ENCODE measurements around the gene MARCHF2. TPM values are rescaled to one million over a fixed set of nuclear protein-coding genes. Genes with fewer than 3 reads are reported as not detected.

MARCHF2 gene
- polyA plus RNA-seq, 3 donors = 47.8 to 117 (median 90.8) TPM

- Histone ChIP-seq H3K4me2 (replicated peaks; ENCODE audit: extremely low read depth, low read length, poor library complexity, severe bottlenecking) (peak within 1 kb of the TSS; percentile 6), H3K36me3 (replicated peaks in 1 of 2; ENCODE audit: control insufficient read depth in 1 of 2, insufficient read depth in 2 of 2, low read length in 2 of 2) (no peaks in the 10 kb centered on the region), H3K27ac (ENCODE audit: low read depth in 1 of 2, low read length in 2 of 2) (no peak within 1 kb of the TSS), H3K4me3 (replicated peaks in 1 of 3; ENCODE audit: low read depth in 2 of 3, low read length in 3 of 3) (no peak within 1 kb of the TSS), H2AFZ (ENCODE audit: insufficient read depth, low read depth, low read length, poor library complexity, severe bottlenecking) (no peak within 1 kb of the TSS), H3K27me3 (ENCODE audit: control insufficient read depth in 2 of 2, insufficient read depth in 2 of 2, low read length in 2 of 2) (peaks cover 12 to 58% of the 10 kb centered on the region in 2 donors), H4K20me1 (ENCODE audit: insufficient read depth, low read length) (no peaks in the 10 kb centered on the region), H3K9ac (ENCODE audit: insufficient read depth, low read length, poor library complexity, severe bottlenecking) (no peak within 1 kb of the TSS), H3K9me3 (replicated peaks in 1 of 2; ENCODE audit: control insufficient read depth in 1 of 2, insufficient read depth in 1 of 2, low read length in 2 of 2) (peaks cover 0 to 13% of the 10 kb centered on the region in 2 donors), H3K4me1 (ENCODE audit: control insufficient read depth in 1 of 2, insufficient read depth in 2 of 2, low read length in 2 of 2) (peaks cover 15 to 17% of the 10 kb centered on the region in 2 donors), H3K79me2 (ENCODE audit: insufficient read depth, low read length) (no peaks in the 10 kb centered on the region)
- Mint-ChIP-seq H3K36me3 (peaks cover 0 to 1% of the 10 kb centered on the region in 2 donors), H3K4me3 (peak within 1 kb of the TSS; percentile 37 to 81), H3K27ac (peak within 1 kb of the TSS in 2 of 7 donors; percentile 32 to 81), H3K9me3 (peaks cover 0 to 13% (median 4%) of the 10 kb centered on the region in 7 donors), H3K4me1 (peaks cover 31% of the 10 kb centered on the region), H3K27me3 (ENCODE audit: low read depth in 3 of 3) (peaks cover 69 to 87% (median 80%) of the 10 kb centered on the region in 3 donors)
- no peak for DNase-seq
- TF ChIP-seq CTCF (IDR thresholded peaks at IDR 0.05) = no peak
- intact Hi-C loops (cut with micrococcal nuclease) = no loop called here
- WGBS (ENCODE audit: insufficient coverage) = 3% methylated on average over 62 of the region's 81 CpGs
Observed at GRCh38 chr19:8363803-8364771, 49.0 kb upstream of the MARCHF2 start, which contains the start of gene ANGPTL4. Gene ANGPTL4, plus strand, starts transcription at chr19:8364155. Its CDS starts 167 bp downstream, at chr19:8364322.

- peaks cover 67 to 79% (median 69%) of the 10 kb centered on the region in 3 donors for H3K27me3 Mint-ChIP-seq (ENCODE audit: low read depth in 3 of 3)
- intact Hi-C loops (cut with micrococcal nuclease) = no loop called here
- Histone ChIP-seq H3K9ac (ENCODE audit: insufficient read depth, low read length, poor library complexity, severe bottlenecking) (no peak overlapping the region), H3K4me1 (ENCODE audit: control insufficient read depth in 1 of 2, insufficient read depth in 2 of 2, low read length in 2 of 2) (peaks cover 15 to 17% of the 10 kb centered on the region in 2 donors), H4K20me1 (ENCODE audit: insufficient read depth, low read length) (no peaks in the 10 kb centered on the region), H2AFZ (ENCODE audit: insufficient read depth, low read depth, low read length, poor library complexity, severe bottlenecking) (no peak overlapping the region), H3K79me2 (ENCODE audit: insufficient read depth, low read length) (no peaks in the 10 kb centered on the region), H3K9me3 (replicated peaks in 1 of 2; ENCODE audit: control insufficient read depth in 1 of 2, insufficient read depth in 1 of 2, low read length in 2 of 2) (peaks cover 0 to 13% of the 10 kb centered on the region in 2 donors), H3K27me3 (ENCODE audit: control insufficient read depth in 2 of 2, insufficient read depth in 2 of 2, low read length in 2 of 2) (peaks cover 12 to 58% of the 10 kb centered on the region in 2 donors), H3K27ac (ENCODE audit: low read depth in 1 of 2, low read length in 2 of 2) (no peak overlapping the region), H3K4me3 (replicated peaks in 1 of 3; ENCODE audit: low read depth in 2 of 3, low read length in 3 of 3) (no peak overlapping the region), H3K36me3 (replicated peaks in 1 of 2; ENCODE audit: control insufficient read depth in 1 of 2, insufficient read depth in 2 of 2, low read length in 2 of 2) (no peaks in the 10 kb centered on the region), H3K4me2 (replicated peaks; ENCODE audit: extremely low read depth, low read length, poor library complexity, severe bottlenecking) (no peak overlapping the region)
- WGBS (ENCODE audit: insufficient coverage) = 95% methylated on average over 9 of the region's 11 CpGs
- H3K4me1 Mint-ChIP-seq = peaks cover 31% of the 10 kb centered on the region
- H3K9me3 Mint-ChIP-seq = peaks cover 0 to 13% (median 4%) of the 10 kb centered on the region in 7 donors
- H3K27ac Mint-ChIP-seq = no peak overlapping the region
- DNase-seq = no peak
- peak overlapping the region in 1 of 2 donors; percentile 72 for H3K4me3 Mint-ChIP-seq
- no peak for TF ChIP-seq CTCF (IDR thresholded peaks at IDR 0.05)
- H3K36me3 Mint-ChIP-seq = peaks cover 0 to 1% of the 10 kb centered on the region in 2 donors
Observed at GRCh38 chr19:8366121-8366581, 47.0 kb upstream of the MARCHF2 start.

All from CD14-positive monocyte (primary cell).